H9 (cell line): ENCODE results near the gene DNAAF1. TPM values are rescaled to one million over a fixed set of nuclear protein-coding genes. Genes with fewer than 3 reads are reported as not detected.

Experiments used
- DNase-seq: peaks from one replicate; pipeline ENCODE4 v3.0.0-alpha.2; 2017
- H2AFZ ChIP-seq: one replicate; pipeline ENCODE4 v1.6.1; 2013; ENCODE audit warnings: mild to moderate bottlenecking, low read length, control low read depth, moderate library complexity
- H2AK5ac ChIP-seq: 2 replicates; pipeline ENCODE4 v1.6.1; 2013; ENCODE audit warnings: low read length, control low read depth, mixed read lengths; ENCODE audit not compliant: insufficient read length
- H2BK120ac ChIP-seq: one replicate; pipeline ENCODE4 v1.6.1; 2013; ENCODE audit warnings: low read depth, mild to moderate bottlenecking, low read length, control low read depth, inconsistent platforms; ENCODE audit not compliant: poor library complexity, severe bottlenecking
- H2BK12ac ChIP-seq: 2 replicates; pipeline ENCODE4 v1.6.1; 2013; ENCODE audit warnings: low read length, control low read depth, mixed read lengths, low read depth; ENCODE audit not compliant: insufficient read length
- H2BK15ac ChIP-seq: 2 replicates; pipeline ENCODE4 v1.6.1; 2013; ENCODE audit warnings: low read depth, low read length, control low read depth
- H2BK20ac ChIP-seq: one replicate; pipeline ENCODE4 v1.6.1; 2013; ENCODE audit warnings: low read depth, mild to moderate bottlenecking, low read length, control low read depth, inconsistent platforms; ENCODE audit not compliant: poor library complexity, severe bottlenecking
- H2BK5ac ChIP-seq: 2 replicates; pipeline ENCODE4 v1.6.1; 2013; ENCODE audit warnings: low read length, control low read depth, mixed read lengths; ENCODE audit not compliant: insufficient read length
- H3K14ac ChIP-seq: 2 replicates; pipeline ENCODE4 v1.6.1; 2013; ENCODE audit warnings: low read length, control low read depth; ENCODE audit not compliant: insufficient read depth
- H3K18ac ChIP-seq: 2 replicates; pipeline ENCODE4 v1.6.1; 2013; ENCODE audit warnings: low read depth, mild to moderate bottlenecking, mixed read lengths, low read length, control low read depth; ENCODE audit not compliant: insufficient read length
- H3K23ac ChIP-seq: 2 replicates; pipeline ENCODE4 v1.6.1; 2013; ENCODE audit warnings: low read length, control low read depth, mixed read lengths, low read depth; ENCODE audit not compliant: insufficient read length
- H3K23me2 ChIP-seq: 2 replicates; pipeline ENCODE4 v1.6.1; 2013; ENCODE audit warnings: low read depth, mild to moderate bottlenecking, mixed read lengths, low read length, control low read depth; ENCODE audit not compliant: insufficient read length, poor library complexity, severe bottlenecking
- H3K27ac ChIP-seq: 2 replicates; pipeline ENCODE4 v1.5.1; 2013; ENCODE audit warnings: low read length, control low read depth, mixed read lengths, low read depth; ENCODE audit not compliant: insufficient read length
- H3K27me3 ChIP-seq: 2 replicates; pipeline ENCODE4 v1.6.1; 2013; ENCODE audit warnings: low read length, control low read depth, inconsistent platforms; ENCODE audit not compliant: insufficient read depth
- H3K4ac ChIP-seq: 2 replicates; pipeline ENCODE4 v1.6.1; 2013; ENCODE audit warnings: low read depth, mild to moderate bottlenecking, control low read depth, inconsistent platforms, low read length, moderate library complexity
- H3K4me1 ChIP-seq: 2 replicates; pipeline ENCODE4 v1.6.1; 2013; ENCODE audit warnings: low read length, control low read depth, inconsistent platforms; ENCODE audit not compliant: insufficient read depth
- H3K4me2 ChIP-seq: 2 replicates; pipeline ENCODE4 v1.6.1; 2013; ENCODE audit warnings: low read length, control low read depth, mixed read lengths; ENCODE audit not compliant: insufficient read length, insufficient read depth
- H3K56ac ChIP-seq: 2 replicates; pipeline ENCODE4 v1.6.1; 2013; ENCODE audit warnings: low read depth, mild to moderate bottlenecking, mixed read lengths, low read length, control low read depth; ENCODE audit not compliant: insufficient read length
- H3K79me1 ChIP-seq: 2 replicates; pipeline ENCODE4 v1.6.1; 2013; ENCODE audit warnings: low read depth, mild to moderate bottlenecking, moderate library complexity, low read length, control low read depth, inconsistent platforms; ENCODE audit not compliant: insufficient read depth, poor library complexity, severe bottlenecking
- H3K79me2 ChIP-seq: 2 replicates; pipeline ENCODE4 v1.6.1; 2013; ENCODE audit warnings: low read length, control low read depth, inconsistent platforms; ENCODE audit not compliant: insufficient read depth
- H3K9ac ChIP-seq: 2 replicates; pipeline ENCODE4 v1.6.1; 2013; ENCODE audit warnings: low read length, control low read depth, mixed read lengths; ENCODE audit not compliant: insufficient read length; ENCODE audit errors: extremely low read depth
- H3K9me3 ChIP-seq: one replicate; pipeline ENCODE4 v1.6.1; 2013; ENCODE audit warnings: low read depth, low read length, inconsistent platforms; ENCODE audit not compliant: control insufficient read depth
- H3T11ph ChIP-seq: one replicate; pipeline ENCODE4 v1.6.1; 2013; ENCODE audit warnings: mild to moderate bottlenecking, low read length, control low read depth, inconsistent platforms
- H4K20me1 ChIP-seq: one replicate; pipeline ENCODE4 v1.6.1; 2013; ENCODE audit not compliant: control insufficient read depth, insufficient read length, insufficient read depth
- H4K5ac ChIP-seq: 2 replicates; pipeline ENCODE4 v1.6.1; 2013; ENCODE audit warnings: low read depth, mild to moderate bottlenecking, mixed read lengths, low read length, control low read depth; ENCODE audit not compliant: insufficient read length
- H4K8ac ChIP-seq: replicated peaks from 2 replicates; pipeline ENCODE4 v1.6.1; 2013; ENCODE audit warnings: low read length, control low read depth, mixed read lengths, low read depth; ENCODE audit not compliant: insufficient read length
- H4K91ac ChIP-seq: 2 replicates; pipeline ENCODE4 v1.6.1; 2013; ENCODE audit warnings: low read depth, mild to moderate bottlenecking, moderate library complexity, mixed read lengths, low read length, control low read depth; ENCODE audit not compliant: insufficient read length
- H3K27ac Mint-ChIP-seq, 3 experiments: 2 replicates in 2 of 3; 3 replicates in 1 of 3; pipeline ENCODE4 v1.8.0; 2020 to 2021; ENCODE audit warnings: mixed read lengths in 3 of 3, mild to moderate bottlenecking in 1 of 3, moderate library complexity in 1 of 3
- H3K27me3 Mint-ChIP-seq: 2 replicates; pipeline ENCODE4 v1.8.0; 2021; ENCODE audit warnings: low read depth, mild to moderate bottlenecking, moderate library complexity, mixed read lengths
- H3K36me3 Mint-ChIP-seq, 3 experiments: 2 replicates in 2 of 3; 3 replicates in 1 of 3; pipeline ENCODE4 v1.8.0; 2020 to 2021; ENCODE audit warnings: low read depth in 3 of 3, mixed read lengths in 3 of 3; ENCODE audit not compliant: insufficient read depth in 1 of 3
- H3K4me1 Mint-ChIP-seq, 2 experiments: 2 replicates each; pipeline ENCODE4 v1.8.0; 2020; ENCODE audit warnings: mixed read lengths in 2 of 2
- H3K4me3 Mint-ChIP-seq, 2 experiments: 2 replicates in 1 of 2; 3 replicates in 1 of 2; pipeline ENCODE4 v1.8.0; 2020 to 2021; ENCODE audit warnings: mild to moderate bottlenecking in 2 of 2, mixed read lengths in 2 of 2, moderate library complexity in 1 of 2
- H3K9me3 Mint-ChIP-seq, 2 experiments: 2 replicates in 1 of 2; 3 replicates in 1 of 2; pipeline ENCODE4 v1.8.0; 2020; ENCODE audit warnings: mild to moderate bottlenecking in 2 of 2, mixed read lengths in 2 of 2, moderate library complexity in 1 of 2
- CTCF ChIP-seq: fragments of 200-600 bp; sonication (generic); conservative IDR thresholded peaks from 3 replicates; pipeline ENCODE4 v1.8.0; 2021; ENCODE audit warnings: antibody characterized with exemption, mild to moderate bottlenecking
- WGBS: extraction: QIAGEN DNeasy Blood & Tissue Kit; methylation state at CpG from one replicate; pipeline ENCODE4 v1.1.7; 2013; ENCODE audit warnings: missing lambda C conversion rate, low lambda C conversion rate, mixed read lengths; ENCODE audit not compliant: insufficient read length; ENCODE audit errors: extremely low coverage; 5-methylcytosine and 5-hydroxymethylcytosine counted together
- total RNA-seq: library from RNA; stranded (reverse); gene quantifications from 2 replicates; pipeline ENCODE4 v1.2.1, GENCODE V29; 2021

Gene DNAAF1
- total RNA-seq, 1 experiment from 2014 or later = not detected

- Histone ChIP-seq H3K9me3 (no peaks in the 10 kb centered on the region), H3K27ac (no peak overlapping the region), H3K14ac (no peak overlapping the region), H2BK120ac (no peak overlapping the region), H2BK5ac (no peak overlapping the region), H3K27me3 (no peaks in the 10 kb centered on the region), H3K4ac (no peak overlapping the region), H4K91ac (no peak overlapping the region), H3K23me2 (no peaks in the 10 kb centered on the region), H3K56ac (no peak overlapping the region), H3K9ac (no peak overlapping the region), H2BK12ac (no peak overlapping the region), H3K4me1 (no peaks in the 10 kb centered on the region), H2AK5ac (no peak overlapping the region), H2BK15ac (no peak overlapping the region), H2AFZ (no peak overlapping the region), H3T11ph (no peak overlapping the region), H3K4me2 (no peak overlapping the region), H3K79me1 (peaks cover 6% of the 10 kb centered on the region), H4K20me1 (no peaks in the 10 kb centered on the region), H4K8ac (no peak overlapping the region), H3K23ac (no peak overlapping the region), H4K5ac (no peak overlapping the region), H3K18ac (no peak overlapping the region), H3K79me2 (peaks cover 4% of the 10 kb centered on the region; the same call in 1 of the 2 replicates), H2BK20ac (no peak overlapping the region)
- no peaks in the 10 kb centered on the region for H3K9me3 Mint-ChIP-seq
- H3K36me3 Mint-ChIP-seq = peaks cover 14 to 65% (median 61%) of the 10 kb centered on the region in 3 experiments; a peak in 6 of 7 replicates
- no peak overlapping the region for H3K4me3 Mint-ChIP-seq
- no peak for TF ChIP-seq CTCF
- peaks cover 2% of the 10 kb centered on the region for H3K27me3 Mint-ChIP-seq
- DNase-seq = no peak
- peaks cover 5 to 7% of the 10 kb centered on the region in 2 experiments for H3K4me1 Mint-ChIP-seq
- WGBS = no CpG with 5 or more reads among the region's 21 CpGs
- no peak overlapping the region for H3K27ac Mint-ChIP-seq
Measured at GRCh38 chr16:84180519-84181140, 35.5 kb downstream of the DNAAF1 start.
